ENCODE data around the gene TANC1. TPM values are rescaled to one million over a fixed set of nuclear protein-coding genes. Genes with fewer than 3 reads are reported as not detected.
"Not testable (repeated sequence)": the region's sequence is repeated elsewhere in the genome, so short reads cannot be mapped to it uniquely, and the experiment has no call there.

Gene TANC1
- total RNA-seq, 8 experiments from 2014 or later, result 2.8 to 47.3 (median 6.9) TPM

GRCh38 chr2:159026170-159026569, 57.7 kb downstream of the TANC1 start:
- no peak for ATAC-seq (replicated peaks in 6 of 8)
- 19 to 100% (median 85%) methylated on average over 1 to 2 of the region's 2 CpGs; no CpG with 5 or more reads in 3 of the 10 experiments for WGBS, 10 experiments
- Histone ChIP-seq H3K4me3 (no peak overlapping the region), H3K4me1 (replicated peaks in 1 of 2) (peaks cover 0 to 5% of the 10 kb centered on the region in 2 donors), H3K27ac (no peak overlapping the region)
- in situ Hi-C loops (cut with MboI; ENCODE audit: low pct_unique_long_range_greater_than_20kb in 2 of 9, low sequenced_read_pairs in 9 of 9, unreplicated experiment in 9 of 9), result no loop called here

DNA sequence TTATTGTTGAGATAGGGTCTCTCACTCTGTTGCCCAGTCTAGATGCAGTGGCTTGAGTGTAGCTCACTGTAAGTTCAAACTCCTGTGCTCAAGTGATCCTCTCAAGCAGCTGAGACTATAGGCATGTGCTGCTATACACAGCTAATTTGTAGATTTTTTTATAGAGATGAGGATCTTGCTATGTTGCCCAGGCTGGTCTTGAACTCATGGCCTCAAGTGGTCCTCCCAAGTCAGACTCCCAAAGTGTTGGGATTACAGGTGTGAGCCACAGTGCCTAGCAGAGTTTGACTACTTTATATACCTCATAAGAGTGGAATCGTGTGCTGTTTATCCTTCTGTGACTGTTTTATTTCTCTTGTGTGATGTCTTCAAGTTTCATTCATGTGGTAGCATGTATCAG, 60.3 kb downstream of the TANC1 start:
- Histone ChIP-seq H3K27ac (no peak overlapping the region), H3K4me3 (no peak overlapping the region), H3K4me1 (replicated peaks in 1 of 2) (peaks cover 0 to 6% of the 10 kb centered on the region in 2 donors)
- 91 to 100% (median 100%) methylated on average over 1 of the region's 1 CpG; no CpG with 5 or more reads in 6 of the 10 experiments for WGBS, 10 experiments
- ATAC-seq (replicated peaks in 6 of 8), result no peak
- in situ Hi-C loops (cut with MboI; ENCODE audit: low pct_unique_long_range_greater_than_20kb in 2 of 9, low sequenced_read_pairs in 9 of 9, unreplicated experiment in 9 of 9), result no loop called here

DNA sequence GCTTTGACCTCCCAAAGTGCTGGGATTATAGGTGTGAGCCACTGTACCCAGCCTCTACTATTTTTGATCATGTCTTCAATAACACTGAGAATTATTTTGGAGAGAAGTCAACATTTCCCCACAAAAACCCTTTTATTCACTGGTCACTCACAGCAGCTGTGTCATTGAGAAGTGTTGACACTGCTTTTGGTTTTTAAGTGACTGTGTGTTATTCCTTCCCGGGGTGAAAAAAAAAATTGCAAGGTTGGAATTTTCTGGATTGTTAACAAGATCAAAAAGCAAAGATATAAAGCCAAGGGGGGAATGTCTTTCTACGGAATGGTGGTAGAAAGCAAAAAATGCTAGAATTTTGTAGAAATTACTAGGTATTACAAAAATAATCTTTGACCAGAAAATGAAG, 61.5 kb downstream of the TANC1 start:
- WGBS, 10 experiments, result 17 to 100% (median 90%) methylated on average over 1 to 2 of the region's 2 CpGs
- in situ Hi-C loops (cut with MboI; ENCODE audit: low pct_unique_long_range_greater_than_20kb in 2 of 9, low sequenced_read_pairs in 9 of 9, unreplicated experiment in 9 of 9), result no loop called here

DNA sequence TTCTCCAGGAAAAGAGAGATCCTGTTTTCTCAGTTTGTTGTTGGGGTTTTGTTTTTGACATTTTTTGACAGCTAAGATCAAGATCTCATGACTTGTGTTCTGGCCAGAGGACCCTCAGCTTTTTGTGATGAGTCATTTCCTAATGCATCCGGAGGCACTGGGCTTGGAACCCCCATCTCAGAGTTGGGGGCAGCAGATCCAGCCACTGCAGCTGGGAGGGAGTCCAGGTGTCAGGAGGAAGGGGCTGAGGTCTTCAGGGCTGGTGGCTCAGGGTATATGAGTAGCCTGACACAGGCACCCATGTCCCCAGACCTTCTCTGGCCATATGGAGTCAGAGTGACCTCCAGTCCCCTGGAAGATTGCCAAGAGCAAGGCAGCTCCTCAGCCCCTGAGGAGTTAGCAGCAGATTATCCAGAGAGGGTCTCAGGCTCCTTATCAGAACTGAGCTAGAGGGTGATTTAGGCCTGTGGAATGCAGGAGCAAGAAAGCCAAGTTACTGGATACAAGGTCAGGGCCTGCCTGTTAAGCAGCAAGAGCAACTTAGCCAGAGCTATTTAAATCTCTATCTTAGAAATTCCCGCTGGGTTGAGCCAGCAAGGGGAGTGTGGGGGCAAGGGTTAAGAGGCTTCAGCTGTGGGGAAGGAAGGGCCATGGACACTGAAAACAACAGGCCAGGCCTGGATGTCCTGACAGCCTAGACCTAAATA, 62.4 kb downstream of the TANC1 start:
- ATAC-seq (replicated peaks in 6 of 8), result peak in 5 of 8 experiments; percentile 14 to 81 (median 43)
- 0 to 86% (median 80%) methylated on average over 1 of the region's 2 CpGs; no CpG with 5 or more reads in 5 of the 10 experiments for WGBS, 10 experiments
- in situ Hi-C loops (cut with MboI; ENCODE audit: low pct_unique_long_range_greater_than_20kb in 2 of 9, low sequenced_read_pairs in 9 of 9, unreplicated experiment in 9 of 9), result no loop called here
- Histone ChIP-seq H3K4me1 (replicated peaks in 1 of 2) (peaks cover 0 to 6% of the 10 kb centered on the region in 2 donors), H3K4me3 (no peak overlapping the region), H3K27ac (no peak overlapping the region)

More for the DNA sequence above, 61.5 kb downstream of the TANC1 start:
- no peak for ATAC-seq (replicated peaks in 6 of 8)
- H3K27ac ChIP-seq, result no peak overlapping the region
- no peak overlapping the region for H3K4me3 ChIP-seq
- peaks cover 0 to 6% of the 10 kb centered on the region in 2 donors for H3K4me1 ChIP-seq (replicated peaks in 1 of 2)

- Histone ChIP-seq H3K27ac (no peak overlapping the region), H3K4me3 (no peak overlapping the region), H3K4me1 (replicated peaks in 1 of 2) (peaks cover 0 to 6% of the 10 kb centered on the region in 2 donors)
- 31 to 100% (median 67%) methylated on average over 1 to 3 of the region's 3 CpGs; no CpG with 5 or more reads in 1 of the 10 experiments for WGBS, 10 experiments
- ATAC-seq (replicated peaks in 6 of 8), result no peak
- in situ Hi-C loops (cut with MboI; ENCODE audit: low pct_unique_long_range_greater_than_20kb in 2 of 9, low sequenced_read_pairs in 9 of 9, unreplicated experiment in 9 of 9), result no loop called here
These were observed 63.7 kb downstream of the TANC1 start for GRCh38 chr2:159032146-159032545.

DNA sequence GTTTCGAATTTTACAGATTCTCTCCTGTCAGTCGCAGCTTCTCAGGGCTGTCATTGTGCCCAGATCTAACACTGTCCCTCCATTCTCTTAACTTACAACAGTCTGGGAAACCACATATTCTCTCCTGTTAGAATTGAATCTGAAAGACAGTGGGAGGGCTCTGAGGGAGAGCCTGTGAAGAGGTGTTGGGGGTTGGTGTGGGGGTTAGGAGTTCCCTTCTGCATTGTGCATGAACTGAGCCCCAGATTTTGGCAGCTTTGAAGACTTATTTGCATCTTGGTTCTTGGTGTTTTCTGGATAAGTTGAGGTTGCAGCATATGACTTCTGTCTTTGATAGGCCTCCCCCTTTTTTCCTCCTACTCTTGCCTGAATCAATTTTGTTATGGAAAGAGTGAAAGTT, 64.1 kb downstream of the TANC1 start:
- 20 to 100% (median 80%) methylated on average over 1 to 2 of the region's 2 CpGs; no CpG with 5 or more reads in 3 of the 10 experiments for WGBS, 10 experiments
- no peak overlapping the region for H3K27ac ChIP-seq
- H3K4me1 ChIP-seq (replicated peaks in 1 of 2), result peaks cover 0 to 6% of the 10 kb centered on the region in 2 donors
- no peak for ATAC-seq (replicated peaks in 6 of 8)
- no peak overlapping the region for H3K4me3 ChIP-seq
- in situ Hi-C loops (cut with MboI; ENCODE audit: low pct_unique_long_range_greater_than_20kb in 2 of 9, low sequenced_read_pairs in 9 of 9, unreplicated experiment in 9 of 9), result no loop called here

GRCh38 chr2:159034713-159035112, 66.3 kb downstream of the TANC1 start:
- in situ Hi-C loops (cut with MboI; ENCODE audit: low pct_unique_long_range_greater_than_20kb in 2 of 9, low sequenced_read_pairs in 9 of 9, unreplicated experiment in 9 of 9), result no loop called here
- Histone ChIP-seq H3K4me3 (no peak overlapping the region), H3K27ac (no peak overlapping the region), H3K4me1 (replicated peaks in 1 of 2) (peaks cover 0 to 6% of the 10 kb centered on the region in 2 donors)
- WGBS, 10 experiments, result 60 to 88% (median 82%) methylated on average over 1 to 7 of the region's 7 CpGs; no CpG with 5 or more reads in 2 of the 10 experiments
- no peak for ATAC-seq (replicated peaks in 6 of 8)

GRCh38 chr2:159035790-159036411, 67.5 kb downstream of the TANC1 start:
- in situ Hi-C loops (cut with MboI; ENCODE audit: low pct_unique_long_range_greater_than_20kb in 2 of 9, low sequenced_read_pairs in 9 of 9, unreplicated experiment in 9 of 9), result no loop called here
- H3K27ac ChIP-seq, result no peak overlapping the region
- H3K4me3 ChIP-seq, result no peak overlapping the region
- ATAC-seq (replicated peaks in 6 of 8), result peak in 5 of 8 experiments; percentile 48 to 71 (median 54)
- WGBS, 10 experiments, result 76 to 100% (median 87%) methylated on average over 1 to 4 of the region's 10 CpGs; no CpG with 5 or more reads in 3 of the 10 experiments
- peaks cover 0 to 3% of the 10 kb centered on the region in 2 donors for H3K4me1 ChIP-seq (replicated peaks in 1 of 2)

- WGBS, 10 experiments, result 71 to 100% (median 100%) methylated on average over 1 of the region's 3 CpGs; no CpG with 5 or more reads in 7 of the 10 experiments
- ATAC-seq (replicated peaks in 6 of 8); H3K4me1 ChIP-seq (replicated peaks in 1 of 2); H3K4me3 ChIP-seq; in situ Hi-C loops (cut with MboI; ENCODE audit: low pct_unique_long_range_greater_than_20kb in 2 of 9, low sequenced_read_pairs in 9 of 9, unreplicated experiment in 9 of 9); H3K27ac ChIP-seq: not testable (repeated sequence)
These were observed 68.0 kb downstream of the TANC1 start for GRCh38 chr2:159036461-159036860.

GRCh38 chr2:159041328-159041727, 72.9 kb downstream of the TANC1 start:
- ATAC-seq (replicated peaks in 6 of 8); H3K27ac ChIP-seq; H3K4me1 ChIP-seq (replicated peaks in 1 of 2); in situ Hi-C loops (cut with MboI; ENCODE audit: low pct_unique_long_range_greater_than_20kb in 2 of 9, low sequenced_read_pairs in 9 of 9, unreplicated experiment in 9 of 9); H3K4me3 ChIP-seq: not testable (repeated sequence)
- 60 to 93% (median 83%) methylated on average over 1 to 9 of the region's 11 CpGs; no CpG with 5 or more reads in 7 of the 10 experiments for WGBS, 10 experiments

DNA sequence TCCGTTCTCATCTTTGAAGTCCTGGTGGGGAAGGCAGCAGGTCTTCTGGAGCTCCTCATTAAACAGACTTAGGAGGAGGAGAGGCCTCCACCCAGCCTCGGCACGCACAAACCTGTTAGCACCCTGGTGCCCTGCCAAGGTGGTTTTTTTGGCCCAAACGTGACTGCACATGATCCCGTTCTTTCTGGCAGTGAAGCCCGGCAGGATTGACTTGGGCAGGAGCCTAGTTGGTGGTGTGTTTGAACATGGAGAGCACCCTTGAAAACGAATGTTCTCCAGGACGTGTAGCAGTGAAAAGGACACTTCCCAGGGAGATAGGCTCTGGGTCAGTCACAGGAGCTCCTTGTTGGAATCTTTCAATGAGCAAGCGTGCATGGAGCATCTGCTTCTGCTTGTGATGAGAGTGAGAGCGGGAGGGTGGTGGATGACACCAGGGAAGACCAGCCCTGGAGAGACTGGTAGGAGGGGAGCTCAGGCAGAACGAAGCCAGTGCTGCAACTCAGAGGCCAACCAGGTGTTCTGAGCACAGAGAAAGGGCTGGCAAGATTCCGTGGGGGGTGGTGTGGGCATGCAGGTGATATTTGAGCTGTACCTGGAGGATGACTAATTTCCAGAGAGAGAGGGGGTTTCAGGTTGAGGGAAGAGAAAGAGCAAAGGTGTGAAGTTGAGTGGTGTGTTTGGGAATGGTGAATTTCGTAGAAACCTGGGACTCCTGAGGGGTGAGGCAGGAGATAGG, 73.8 kb downstream of the TANC1 start:
- 75 to 100% (median 87%) methylated on average over 1 to 9 of the region's 13 CpGs; no CpG with 5 or more reads in 2 of the 10 experiments for WGBS, 10 experiments
- H3K27ac ChIP-seq, result no peak overlapping the region
- H3K4me3 ChIP-seq, result no peak overlapping the region
- in situ Hi-C loops (cut with MboI; ENCODE audit: low pct_unique_long_range_greater_than_20kb in 2 of 9, low sequenced_read_pairs in 9 of 9, unreplicated experiment in 9 of 9), result no loop called here
- no peaks in the 10 kb centered on the region for H3K4me1 ChIP-seq (replicated peaks in 1 of 2)
- ATAC-seq (replicated peaks in 6 of 8), result no peak

DNA sequence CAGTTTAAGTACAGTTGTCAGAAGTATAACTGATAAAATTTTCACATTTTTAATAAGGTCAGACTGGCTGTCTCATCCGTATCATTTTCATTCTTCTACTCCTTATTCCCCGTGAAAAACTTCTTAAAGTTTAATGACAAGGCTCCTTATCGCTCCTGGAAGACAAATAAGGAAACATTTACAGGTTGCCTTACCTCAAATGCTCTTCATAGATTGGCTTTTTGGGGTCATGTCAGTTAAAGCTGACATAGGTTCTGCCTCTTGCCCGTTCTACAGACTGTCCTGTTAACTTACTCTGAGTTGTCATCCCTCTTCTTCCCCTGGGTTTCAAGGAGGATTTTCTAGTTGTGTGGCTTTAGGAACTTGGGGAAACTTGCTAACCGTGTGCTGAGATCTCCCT, 75.3 kb downstream of the TANC1 start:
- Histone ChIP-seq H3K4me1 (replicated peaks in 1 of 2) (no peaks in the 10 kb centered on the region), H3K4me3 (no peak overlapping the region), H3K27ac (no peak overlapping the region)
- in situ Hi-C loops (cut with MboI; ENCODE audit: low pct_unique_long_range_greater_than_20kb in 2 of 9, low sequenced_read_pairs in 9 of 9, unreplicated experiment in 9 of 9), result no loop called here
- 79 to 100% (median 90%) methylated on average over 2 to 5 of the region's 5 CpGs for WGBS, 10 experiments
- ATAC-seq (replicated peaks in 6 of 8), result no peak

- H3K27ac ChIP-seq, result no peak overlapping the region
- WGBS, 10 experiments, result 40 to 93% (median 74%) methylated on average over 1 to 4 of the region's 4 CpGs; no CpG with 5 or more reads in 4 of the 10 experiments
- H3K4me3 ChIP-seq, result no peak overlapping the region
- ATAC-seq (replicated peaks in 6 of 8), result peak in 3 of 8 experiments; percentile 79 to 94 (median 89)
- no peaks in the 10 kb centered on the region for H3K4me1 ChIP-seq (replicated peaks in 1 of 2)
- in situ Hi-C loops (cut with MboI; ENCODE audit: low pct_unique_long_range_greater_than_20kb in 2 of 9, low sequenced_read_pairs in 9 of 9, unreplicated experiment in 9 of 9), result no loop called here
These were observed 76.4 kb downstream of the TANC1 start for GRCh38 chr2:159044804-159045286.
